Activated T-helper 17 cell treated with anti-CD3 and anti-CD28 coated beads, Interleukin-2, amount 50 U/mL, for 72 hours (primary cell): ENCODE results near the gene LDLRAD4. TPM values are rescaled to one million over a fixed set of nuclear protein-coding genes. Genes with fewer than 3 reads are reported as not detected.
"Not testable (repeated sequence)": the region's sequence is repeated elsewhere in the genome, so short reads cannot be mapped to it uniquely, and the experiment has no call there.

Experiments used
- ATAC-seq: fragments of 150-1000 bp; cut with Tn5 transposase; replicated peaks from 2 replicates; pipeline ENCODE4 v1.10.0; 2021; ENCODE audit warnings: mild to moderate bottlenecking, moderate library complexity
- H3K27ac Mint-ChIP-seq: one replicate; pipeline ENCODE4 v1.8.0; 2022; ENCODE audit warnings: mixed read lengths
- H3K27me3 Mint-ChIP-seq: one replicate; pipeline ENCODE4 v1.8.0; 2022; ENCODE audit warnings: mixed read lengths
- H3K36me3 Mint-ChIP-seq: one replicate; pipeline ENCODE4 v1.8.0; 2022; ENCODE audit warnings: low read depth, mild to moderate bottlenecking, mixed read lengths
- H3K4me1 Mint-ChIP-seq: one replicate; pipeline ENCODE4 v1.8.0; 2022; ENCODE audit warnings: mixed read lengths
- H3K4me3 Mint-ChIP-seq: one replicate; pipeline ENCODE4 v1.8.0; 2022; ENCODE audit warnings: mild to moderate bottlenecking, mixed read lengths
- H3K9me3 Mint-ChIP-seq: one replicate; pipeline ENCODE4 v1.8.0; 2022; ENCODE audit warnings: mixed read lengths
- total RNA-seq, 2 donors: library from RNA; stranded (reverse); gene quantifications; one replicate each; pipeline ENCODE4 v1.2.3, GENCODE V29; 2022

The LDLRAD4 gene
- total RNA-seq, 2 donors from 2014 or later = 52.0 to 54.8 TPM

GRCh38 chr18:13481331-13481730 is 262.8 kb downstream of the LDLRAD4 start:
- Mint-ChIP-seq H3K4me1 (peaks cover 12% of the 10 kb centered on the region), H3K4me3 (no peak overlapping the region), H3K36me3 (peaks cover 24% of the 10 kb centered on the region), H3K27ac (peak overlapping the region; percentile 34), H3K9me3 (no peaks in the 10 kb centered on the region), H3K27me3 (no peaks in the 10 kb centered on the region)
- ATAC-seq = no peak

- no peak for ATAC-seq
Observed at GRCh38 chr18:13481820-13482617, 263.5 kb downstream of the LDLRAD4 start.

GRCh38 chr18:13482618-13482945 is 264.0 kb downstream of the LDLRAD4 start:
- ATAC-seq = no peak

More at GRCh38 chr18:13481820-13482617, 263.5 kb downstream of the LDLRAD4 start:
- Mint-ChIP-seq H3K9me3 (no peaks in the 10 kb centered on the region), H3K27me3 (no peaks in the 10 kb centered on the region), H3K4me3 (no peak overlapping the region), H3K36me3 (peaks cover 21% of the 10 kb centered on the region), H3K27ac (peak overlapping the region; percentile 34), H3K4me1 (peaks cover 12% of the 10 kb centered on the region)

GRCh38 chr18:13483316-13484270 is 265.0 kb downstream of the LDLRAD4 start:
- no peak overlapping the region for H3K4me3 Mint-ChIP-seq
- H3K9me3 Mint-ChIP-seq = no peaks in the 10 kb centered on the region
- peaks cover 19% of the 10 kb centered on the region for H3K36me3 Mint-ChIP-seq
- H3K27ac Mint-ChIP-seq = peak overlapping the region; percentile 72
- H3K27me3 Mint-ChIP-seq = no peaks in the 10 kb centered on the region
- H3K4me1 Mint-ChIP-seq = peaks cover 17% of the 10 kb centered on the region
- no peak for ATAC-seq

More at GRCh38 chr18:13482618-13482945, 264.0 kb downstream of the LDLRAD4 start:
- H3K27ac Mint-ChIP-seq = peak overlapping the region; percentile 34
- peaks cover 15% of the 10 kb centered on the region for H3K4me1 Mint-ChIP-seq
- peaks cover 22% of the 10 kb centered on the region for H3K36me3 Mint-ChIP-seq
- H3K4me3 Mint-ChIP-seq = no peak overlapping the region
- H3K27me3 Mint-ChIP-seq = no peaks in the 10 kb centered on the region
- H3K9me3 Mint-ChIP-seq = no peaks in the 10 kb centered on the region

DNA sequence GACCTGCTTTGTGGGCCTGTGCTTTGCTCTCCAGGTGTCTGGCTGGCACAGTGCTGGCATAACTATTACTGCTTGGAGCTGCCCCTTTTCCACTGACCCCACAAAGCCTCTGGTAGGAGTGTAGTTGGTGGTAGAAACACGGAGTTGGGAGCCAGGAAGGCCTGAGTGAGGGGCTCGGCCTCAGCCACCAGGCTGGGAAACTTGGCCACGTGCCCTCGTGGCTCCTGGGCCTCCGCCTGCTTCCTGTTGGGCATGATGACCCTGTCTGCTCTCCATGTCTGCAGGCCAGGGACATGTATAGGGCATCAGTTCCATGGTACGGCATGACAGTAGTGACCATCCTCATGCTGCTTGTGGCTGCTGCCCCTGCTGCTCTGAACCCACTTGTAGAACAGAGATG is 266.6 kb downstream of the LDLRAD4 start:
- Mint-ChIP-seq H3K36me3 (peaks cover 31% of the 10 kb centered on the region), H3K9me3 (no peaks in the 10 kb centered on the region), H3K4me1 (peaks cover 14% of the 10 kb centered on the region), H3K27ac (no peak overlapping the region), H3K27me3 (no peaks in the 10 kb centered on the region), H3K4me3 (no peak overlapping the region)
- ATAC-seq = no peak

GRCh38 chr18:13485604-13486003 is 267.0 kb downstream of the LDLRAD4 start:
- ATAC-seq = no peak
- H3K36me3 Mint-ChIP-seq = peaks cover 33% of the 10 kb centered on the region
- no peaks in the 10 kb centered on the region for H3K27me3 Mint-ChIP-seq
- H3K4me3 Mint-ChIP-seq = no peak overlapping the region
- H3K9me3 Mint-ChIP-seq = no peaks in the 10 kb centered on the region
- peaks cover 11% of the 10 kb centered on the region for H3K4me1 Mint-ChIP-seq
- no peak overlapping the region for H3K27ac Mint-ChIP-seq

GRCh38 chr18:13486284-13486683 is 267.7 kb downstream of the LDLRAD4 start:
- Mint-ChIP-seq H3K4me1 (peaks cover 11% of the 10 kb centered on the region), H3K27me3 (no peaks in the 10 kb centered on the region)

GRCh38 chr18:13486686-13487085 is 268.1 kb downstream of the LDLRAD4 start:
- Mint-ChIP-seq H3K27me3 (no peaks in the 10 kb centered on the region), H3K9me3 (no peaks in the 10 kb centered on the region), H3K36me3 (peaks cover 44% of the 10 kb centered on the region), H3K4me3 (no peak overlapping the region), H3K4me1 (peaks cover 8% of the 10 kb centered on the region), H3K27ac (peak overlapping the region; percentile 76)
- ATAC-seq = no peak

More at GRCh38 chr18:13486284-13486683, 267.7 kb downstream of the LDLRAD4 start:
- Mint-ChIP-seq H3K4me3 (no peak overlapping the region), H3K36me3 (peaks cover 40% of the 10 kb centered on the region), H3K27ac (peak overlapping the region; percentile 25), H3K9me3 (no peaks in the 10 kb centered on the region)
- ATAC-seq = no peak

DNA sequence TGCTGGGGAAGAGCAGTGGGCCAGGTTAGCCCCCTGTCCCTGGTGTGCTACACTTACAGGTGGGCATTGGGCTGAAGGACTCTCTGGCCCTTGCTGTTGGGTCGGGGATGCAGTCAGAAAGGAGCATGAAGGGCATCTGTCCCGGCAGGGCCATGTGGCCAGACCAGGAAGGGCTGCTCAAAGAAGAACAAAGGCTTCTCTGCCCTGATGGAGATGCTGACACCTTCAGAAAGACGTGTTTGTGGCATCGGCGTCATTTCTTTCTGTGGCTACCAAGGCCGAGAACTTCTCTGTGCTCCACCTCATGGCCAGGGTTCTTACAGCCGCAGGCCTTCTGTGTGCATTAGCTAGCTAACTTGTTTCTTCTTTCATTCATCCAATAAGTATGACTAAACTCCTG is 268.7 kb downstream of the LDLRAD4 start:
- ATAC-seq = no peak
- no peak overlapping the region for H3K4me3 Mint-ChIP-seq
- no peaks in the 10 kb centered on the region for H3K27me3 Mint-ChIP-seq
- H3K4me1 Mint-ChIP-seq = peaks cover 5% of the 10 kb centered on the region
- H3K9me3 Mint-ChIP-seq = no peaks in the 10 kb centered on the region
- peaks cover 47% of the 10 kb centered on the region for H3K36me3 Mint-ChIP-seq
- peak overlapping the region; percentile 76 for H3K27ac Mint-ChIP-seq

DNA sequence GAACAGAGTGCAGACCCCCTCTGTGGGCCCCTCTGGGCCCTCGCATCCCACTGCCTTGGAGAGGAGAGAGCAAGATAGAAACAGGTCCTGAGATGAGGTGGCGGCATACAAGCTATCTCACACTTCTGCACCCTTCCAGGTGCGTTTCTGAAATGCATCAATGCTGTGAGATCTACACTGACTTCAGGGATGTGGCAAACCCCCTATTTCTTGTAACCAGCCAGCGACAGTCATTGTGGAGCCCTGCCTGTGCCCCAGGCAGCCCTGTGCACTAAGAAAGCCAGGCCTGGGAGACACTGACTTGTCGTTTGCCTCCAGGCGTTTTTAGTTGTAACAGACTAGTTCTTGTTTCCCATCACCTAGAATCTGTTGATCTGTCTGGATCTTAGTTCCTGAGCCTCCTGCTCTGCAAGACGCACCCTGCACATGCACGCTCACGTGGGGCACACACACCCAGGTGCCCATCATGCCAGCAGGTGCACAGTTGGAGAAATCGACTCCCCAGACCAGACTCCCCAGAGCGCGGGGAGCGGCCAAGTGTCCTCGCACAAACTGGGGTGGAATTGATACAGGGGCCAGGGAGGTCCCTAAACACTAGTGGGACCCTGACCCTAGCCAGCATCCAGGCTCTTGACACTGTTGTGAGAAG is 269.8 kb downstream of the LDLRAD4 start:
- no peak for ATAC-seq
- no peaks in the 10 kb centered on the region for H3K27me3 Mint-ChIP-seq

GRCh38 chr18:13489303-13489702 is 270.7 kb downstream of the LDLRAD4 start:
- H3K27ac Mint-ChIP-seq, H3K27me3 Mint-ChIP-seq, ATAC-seq, H3K9me3 Mint-ChIP-seq, H3K4me1 Mint-ChIP-seq, H3K4me3 Mint-ChIP-seq: not testable (repeated sequence)
- H3K36me3 Mint-ChIP-seq = peaks cover 56% of the 10 kb centered on the region

More for the DNA sequence above, 269.8 kb downstream of the LDLRAD4 start:
- H3K27ac Mint-ChIP-seq = no peak overlapping the region
- H3K36me3 Mint-ChIP-seq = peaks cover 56% of the 10 kb centered on the region
- peaks cover 5% of the 10 kb centered on the region for H3K4me1 Mint-ChIP-seq
- H3K9me3 Mint-ChIP-seq = no peaks in the 10 kb centered on the region
- no peak overlapping the region for H3K4me3 Mint-ChIP-seq

GRCh38 chr18:13491138-13491537 is 272.6 kb downstream of the LDLRAD4 start:
- no peaks in the 10 kb centered on the region for H3K27me3 Mint-ChIP-seq
- no peak overlapping the region for H3K4me3 Mint-ChIP-seq
- H3K4me1 Mint-ChIP-seq = peaks cover 10% of the 10 kb centered on the region
- H3K27ac Mint-ChIP-seq = no peak overlapping the region
- no peak for ATAC-seq
- no peaks in the 10 kb centered on the region for H3K9me3 Mint-ChIP-seq
- H3K36me3 Mint-ChIP-seq = peaks cover 53% of the 10 kb centered on the region

- H3K4me1 Mint-ChIP-seq = peaks cover 13% of the 10 kb centered on the region
- H3K36me3 Mint-ChIP-seq = peaks cover 56% of the 10 kb centered on the region
- no peaks in the 10 kb centered on the region for H3K27me3 Mint-ChIP-seq
- H3K9me3 Mint-ChIP-seq = no peaks in the 10 kb centered on the region
- no peak for ATAC-seq
- no peak overlapping the region for H3K27ac Mint-ChIP-seq
- H3K4me3 Mint-ChIP-seq = no peak overlapping the region
Observed at GRCh38 chr18:13492314-13492713, 273.8 kb downstream of the LDLRAD4 start.

DNA sequence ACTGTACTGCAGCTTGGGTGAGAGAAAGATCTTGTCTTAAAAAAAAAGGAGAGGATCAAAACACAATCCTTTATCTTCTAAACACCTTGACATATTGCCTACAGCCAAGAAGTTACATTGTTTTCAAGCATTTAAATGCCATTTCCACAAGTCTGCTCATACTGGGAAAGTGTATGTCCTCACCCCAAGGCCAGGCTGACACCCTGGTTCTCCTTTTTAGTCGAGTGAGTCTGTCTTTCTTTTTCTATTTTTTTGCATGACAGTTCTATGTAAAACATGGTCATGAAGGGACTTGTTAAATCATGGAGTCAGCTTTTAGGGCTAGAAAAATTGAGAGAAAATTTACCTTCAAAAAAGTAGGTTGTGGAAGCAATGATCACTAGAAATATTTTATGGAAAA is 274.5 kb downstream of the LDLRAD4 start:
- peak overlapping the region; percentile 46 for H3K27ac Mint-ChIP-seq
- H3K27me3 Mint-ChIP-seq = no peaks in the 10 kb centered on the region
- H3K36me3 Mint-ChIP-seq = peaks cover 63% of the 10 kb centered on the region
- no peak overlapping the region for H3K4me3 Mint-ChIP-seq
- H3K4me1 Mint-ChIP-seq = peaks cover 8% of the 10 kb centered on the region
- H3K9me3 Mint-ChIP-seq = no peaks in the 10 kb centered on the region
- no peak for ATAC-seq
